Stimulated activated CD8-positive, alpha-beta memory T cell treated with anti-CD3 and anti-CD28 coated beads, Interleukin-4, amount 100 ng/mL, for 1 hour (primary cell): ENCODE data around the gene CACNA2D3.

Experiments used
- DNase-seq, 2 donors: peaks; one replicate each; pipeline ENCODE4 v3.0.0-alpha.2; 2020; ENCODE audit warnings: low read depth in 2 of 2, low spot score in 1 of 2

CACNA2D3 gene

DNA sequence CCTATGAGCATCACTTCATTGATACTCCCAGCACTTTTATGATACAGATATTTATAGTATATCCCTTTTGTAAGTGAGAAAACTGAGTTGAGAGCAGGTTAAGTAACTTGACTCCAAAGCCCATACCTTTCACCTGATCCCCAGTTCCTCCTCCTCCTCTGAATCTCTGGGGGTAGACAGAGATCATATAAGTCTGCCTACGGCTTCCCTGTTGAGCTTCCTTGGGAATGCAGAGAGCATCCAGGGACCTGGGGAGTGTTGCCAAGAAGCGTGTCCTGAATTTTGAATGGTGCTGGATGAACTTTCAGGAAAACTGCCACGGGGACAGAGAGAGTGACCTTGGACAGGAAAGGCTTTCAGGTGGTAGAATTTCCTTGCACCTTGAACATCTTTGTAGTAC lies 537.0 kb downstream of the CACNA2D3 start:
- DNase-seq: no peak

GRCh38 chr3:54660714-54661132 lies 538.4 kb downstream of the CACNA2D3 start:
- no peak for DNase-seq

- no peak for DNase-seq
These were observed 538.8 kb downstream of the CACNA2D3 start for GRCh38 chr3:54661151-54661550.

DNA sequence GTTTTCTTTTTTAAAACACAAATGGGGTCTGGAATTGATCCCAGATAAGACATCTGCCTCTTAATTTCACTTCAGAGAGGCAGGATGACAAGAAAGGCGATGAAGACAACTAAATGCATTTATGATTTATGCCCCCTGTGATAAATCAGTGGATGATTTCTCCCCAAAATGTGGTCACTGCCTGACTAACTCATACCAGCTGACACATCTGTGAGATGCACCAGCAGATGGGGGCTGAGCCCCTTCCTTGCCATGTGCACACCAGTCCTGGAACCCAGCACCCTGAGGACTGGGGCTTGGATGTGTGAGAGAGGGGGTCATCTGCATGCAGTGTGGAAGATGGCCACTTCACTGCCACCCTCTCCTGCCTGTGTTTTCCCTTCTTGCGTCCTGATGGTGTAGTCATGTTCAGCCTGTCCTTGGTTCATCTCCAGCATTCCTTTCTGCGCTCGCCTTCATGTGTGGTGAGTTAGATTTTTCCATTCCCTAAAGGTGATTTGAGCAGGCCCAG lies 541.2 kb downstream of the CACNA2D3 start:
- DNase-seq: no peak

DNA sequence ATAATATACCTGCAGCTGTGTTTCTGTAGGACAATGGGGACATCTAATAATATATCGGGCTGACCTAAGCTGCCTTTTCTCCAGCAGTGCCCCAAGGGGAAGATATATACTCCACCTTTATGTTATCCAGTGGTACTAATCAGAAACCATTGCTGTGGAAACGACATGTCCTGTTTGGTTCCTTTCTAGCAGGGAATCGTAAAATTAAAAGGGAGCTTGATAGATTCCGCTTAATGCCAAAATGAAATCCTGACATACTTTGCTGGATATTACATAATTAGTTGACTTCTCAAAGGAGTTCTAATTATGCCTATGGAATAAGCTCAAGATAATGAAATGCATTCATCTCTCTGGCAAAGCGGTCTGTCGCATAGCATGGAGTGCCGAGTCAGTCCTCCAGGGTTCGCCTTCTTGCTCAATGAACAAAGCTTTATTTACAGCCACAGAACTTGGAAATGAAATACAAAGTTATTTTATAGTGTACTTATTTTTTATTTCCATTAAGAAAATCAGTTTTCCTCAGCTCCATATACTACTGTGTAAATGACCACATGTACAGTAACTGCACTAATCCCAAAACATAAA lies 542.8 kb downstream of the CACNA2D3 start:
- no peak for DNase-seq

- DNase-seq: no peak
These were observed 545.9 kb downstream of the CACNA2D3 start for GRCh38 chr3:54668236-54668635.

DNA sequence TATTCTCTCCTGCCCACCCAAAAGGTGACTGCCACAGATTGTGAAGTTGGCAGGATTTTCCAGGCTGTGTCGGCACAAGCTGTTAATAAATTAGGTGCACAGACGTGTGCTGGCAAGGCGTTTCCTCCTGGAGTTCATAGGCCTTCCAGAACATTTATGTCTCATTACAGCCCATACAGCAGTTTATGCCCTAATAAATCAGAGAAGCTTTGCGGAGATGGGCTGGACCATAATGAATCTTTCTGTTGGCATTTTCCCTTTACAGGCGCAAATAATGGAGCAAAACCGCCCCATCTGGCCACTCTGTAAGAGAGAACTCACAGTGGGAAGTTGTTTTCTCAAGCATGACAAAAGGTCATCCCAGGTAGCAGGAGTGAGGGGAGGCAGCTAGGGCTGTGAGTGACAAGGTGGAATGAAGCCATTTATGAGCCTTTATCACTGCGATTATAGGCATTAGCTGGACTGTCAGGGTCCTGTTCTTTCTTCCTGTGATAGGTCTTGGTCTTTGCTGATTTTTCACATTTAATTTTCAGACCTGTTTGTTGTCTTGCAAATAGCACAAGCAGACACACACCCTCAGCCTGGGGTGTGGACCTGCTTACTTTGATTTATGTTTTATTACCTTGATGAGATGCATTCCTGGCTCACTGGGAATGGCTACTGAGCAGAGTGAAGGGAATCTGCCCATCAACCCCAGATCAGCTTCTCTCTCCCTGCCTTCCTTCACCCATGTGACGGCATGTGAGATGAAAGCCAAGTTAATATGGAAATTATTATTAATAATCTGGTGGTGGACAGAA lies 548.0 kb downstream of the CACNA2D3 start:
- no peak for DNase-seq

- no peak for DNase-seq
These were observed 549.2 kb downstream of the CACNA2D3 start for GRCh38 chr3:54671511-54671910.

DNA sequence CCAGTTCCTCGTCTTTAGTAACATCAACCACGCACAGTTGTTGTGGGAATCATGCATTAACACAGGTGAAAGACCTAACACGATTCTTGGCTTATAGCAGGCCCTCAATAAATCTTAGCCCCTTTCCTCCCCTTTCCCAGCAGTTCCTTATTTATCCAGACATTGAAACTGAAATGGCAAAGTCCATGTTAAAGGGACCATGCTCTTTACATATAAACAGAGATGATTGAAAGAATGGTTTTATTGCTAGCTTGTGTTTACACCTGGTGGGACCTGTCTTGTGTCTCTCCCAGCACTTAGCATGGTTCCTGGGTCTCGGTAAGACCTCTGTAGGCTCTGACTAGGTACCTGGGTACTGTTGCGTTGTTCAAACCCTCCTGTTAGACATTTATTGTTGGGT lies 553.7 kb downstream of the CACNA2D3 start:
- DNase-seq: no peak

DNA sequence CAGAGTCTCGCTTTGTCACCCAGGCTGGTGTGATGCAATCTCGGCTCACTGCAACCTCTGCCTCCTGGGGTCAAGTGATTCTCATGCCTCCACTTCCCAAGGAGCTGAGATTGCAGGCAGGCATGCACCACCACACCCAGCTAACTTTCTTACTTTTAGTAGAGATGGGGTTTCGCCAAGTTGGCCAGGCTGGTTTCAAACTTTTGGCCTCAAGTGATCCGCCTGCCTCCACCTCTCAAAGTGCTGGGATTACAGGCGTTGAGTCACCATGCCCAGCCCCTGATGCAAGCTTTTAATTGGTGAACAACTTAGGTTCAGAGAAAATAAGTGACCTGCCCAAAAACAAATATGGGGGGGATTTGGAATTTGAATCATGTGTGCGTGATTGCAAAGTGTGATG lies 559.4 kb downstream of the CACNA2D3 start:
- no peak for DNase-seq

GRCh38 chr3:54685213-54685612 lies 562.9 kb downstream of the CACNA2D3 start:
- DNase-seq: no peak

DNA sequence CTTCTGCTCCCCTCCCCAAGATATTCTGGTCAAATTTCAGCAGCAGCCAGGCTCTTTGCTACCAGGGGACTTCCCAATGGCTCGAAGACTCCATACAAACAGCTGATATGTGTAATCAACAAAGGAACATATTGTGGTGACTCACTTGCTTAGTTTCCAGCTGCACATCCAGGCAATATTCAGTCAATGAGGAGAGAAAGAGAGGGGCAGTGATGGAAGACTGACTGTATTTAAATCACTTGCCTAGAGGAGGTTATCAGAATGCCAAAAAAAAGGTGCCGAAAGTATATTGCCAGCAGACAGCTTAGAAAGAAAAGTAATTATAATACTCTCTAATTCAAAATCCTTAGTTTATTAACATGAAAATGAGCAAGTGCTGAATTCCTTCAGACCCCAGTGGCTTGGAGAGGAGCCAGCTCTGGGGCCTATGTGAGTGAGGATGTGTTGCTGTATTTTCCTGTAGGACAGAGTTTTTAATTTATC lies 569.0 kb downstream of the CACNA2D3 start:
- DNase-seq: no peak

DNA sequence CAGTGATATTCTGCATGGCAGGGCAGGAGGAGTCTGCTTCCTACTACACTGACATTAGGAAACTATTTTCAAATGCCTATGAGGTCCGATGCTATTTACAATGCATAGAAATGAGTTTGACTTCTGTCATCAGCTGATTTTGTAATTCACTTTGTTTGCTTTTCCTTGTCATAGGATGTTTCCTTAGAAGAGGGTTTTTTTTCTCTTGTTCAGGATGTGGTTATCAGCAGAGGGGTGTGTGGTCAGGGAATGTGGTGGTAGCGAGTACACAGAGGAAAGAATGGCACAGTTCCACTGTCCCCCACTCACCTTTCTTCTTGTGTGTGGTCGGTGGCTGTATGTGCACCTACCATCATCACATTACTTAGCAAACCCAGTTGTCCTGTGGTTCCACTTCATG lies 574.0 kb downstream of the CACNA2D3 start:
- DNase-seq: no peak

DNA sequence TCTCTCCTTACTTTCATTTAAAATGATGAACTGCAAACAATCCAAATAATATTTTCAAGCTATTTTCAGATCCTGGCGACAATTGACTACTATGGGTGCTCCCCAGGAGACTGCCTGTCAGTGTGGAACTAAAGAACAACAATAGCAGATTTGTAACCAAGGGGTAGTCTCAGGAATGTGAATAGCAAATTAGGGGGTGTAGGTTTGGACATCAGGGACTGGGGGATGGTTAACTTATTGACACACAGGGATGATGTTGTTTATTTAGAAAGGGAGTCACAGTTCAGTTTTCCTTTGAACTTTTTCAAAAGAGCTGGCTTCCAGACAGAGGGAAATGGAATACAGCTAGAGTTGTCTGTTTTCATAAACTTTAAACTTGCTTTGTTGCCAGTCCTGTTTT lies 575.7 kb downstream of the CACNA2D3 start:
- DNase-seq: no peak

- DNase-seq: no peak
These were observed 581.6 kb downstream of the CACNA2D3 start for GRCh38 chr3:54703923-54704322.

DNA sequence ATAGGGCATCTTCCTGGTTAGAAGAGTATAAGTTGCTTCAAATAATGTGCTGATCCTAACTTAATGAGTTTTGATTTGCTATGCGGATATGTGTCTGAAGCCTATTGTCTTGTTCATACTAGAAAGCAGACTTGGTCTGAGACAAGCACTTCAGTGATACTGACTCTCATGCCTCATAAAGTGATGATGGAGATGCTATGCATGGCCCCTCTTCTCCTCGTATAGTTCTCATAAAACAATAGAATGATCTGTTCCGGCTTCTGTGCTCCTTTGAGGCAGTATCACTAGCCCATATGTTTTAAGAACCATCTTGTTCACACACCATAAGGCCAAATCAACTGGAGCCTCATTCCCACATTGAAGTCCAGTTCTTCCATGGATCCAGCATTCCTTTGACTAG lies 583.4 kb downstream of the CACNA2D3 start:
- no peak for DNase-seq

- no peak for DNase-seq
These were observed 584.4 kb downstream of the CACNA2D3 start for GRCh38 chr3:54706738-54707137.

DNA sequence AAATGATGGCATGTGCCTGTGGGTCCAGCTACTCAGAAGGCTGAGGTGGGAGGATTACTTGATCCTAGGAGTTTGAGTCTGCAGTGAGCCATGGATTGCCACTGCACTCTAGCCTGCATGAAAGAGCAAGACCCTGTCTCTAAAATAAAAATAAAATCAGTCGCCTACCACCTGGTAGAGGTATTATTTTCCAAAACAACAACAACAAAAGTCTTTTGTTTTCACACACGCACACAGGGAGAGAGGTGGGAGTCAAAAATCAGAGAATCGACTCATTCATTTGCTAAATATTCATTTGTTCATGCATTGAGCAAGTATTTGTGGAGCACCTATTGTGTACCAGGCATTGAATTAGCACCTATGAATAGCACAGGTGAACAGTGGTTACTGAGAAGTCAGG lies 587.4 kb downstream of the CACNA2D3 start:
- no peak for DNase-seq

- DNase-seq: no peak
These were observed 588.6 kb downstream of the CACNA2D3 start for GRCh38 chr3:54710954-54711353.

DNA sequence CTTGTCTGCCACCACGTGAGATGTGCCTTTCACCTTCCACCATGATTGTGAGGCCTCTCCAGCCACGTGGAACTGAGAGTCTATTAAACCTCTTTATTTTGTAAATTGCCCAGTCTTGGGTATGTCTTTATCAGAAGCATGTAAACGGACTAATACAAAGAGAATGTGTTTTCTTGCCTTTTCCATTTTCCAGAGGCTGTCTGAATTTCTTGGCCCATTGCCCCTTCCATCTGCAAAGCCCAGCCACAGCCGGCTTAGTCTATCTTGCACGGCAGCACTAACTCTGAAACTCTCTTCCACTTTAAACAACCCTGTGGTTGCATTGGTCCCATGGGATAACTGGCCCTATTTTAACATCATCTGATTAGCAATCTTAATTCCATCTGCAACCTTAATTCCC lies 590.2 kb downstream of the CACNA2D3 start:
- DNase-seq: no peak

DNA sequence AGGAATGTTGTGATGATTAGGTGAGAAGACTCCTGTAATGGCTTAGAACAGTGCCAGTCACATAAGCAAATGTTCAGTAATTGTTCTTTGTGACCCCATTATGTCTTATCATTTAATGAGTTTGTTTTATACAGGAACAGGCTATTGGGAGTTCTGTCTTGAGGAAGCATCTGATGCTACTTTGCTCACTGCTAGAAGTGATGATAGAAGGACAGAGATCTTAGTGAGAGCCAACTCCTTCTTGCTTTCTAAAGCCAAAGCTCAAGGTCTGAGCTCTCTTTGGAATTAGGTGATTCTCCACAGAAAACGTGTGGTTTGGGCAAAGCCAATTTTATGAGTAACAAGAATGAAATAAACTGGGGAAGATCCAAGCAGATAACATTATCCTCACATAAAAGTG lies 590.7 kb downstream of the CACNA2D3 start:
- no peak for DNase-seq

- DNase-seq: no peak
These were observed 591.1 kb downstream of the CACNA2D3 start for GRCh38 chr3:54713455-54713854.

GRCh38 chr3:54714035-54714434 lies 591.7 kb downstream of the CACNA2D3 start:
- no peak for DNase-seq
